SU-DHL-6 (cell line): ENCODE results near the gene MEF2A.

Experiments used
- H2AFZ ChIP-seq: fragments of 200-600 bp; sonication (generic); 2 replicates; pipeline ENCODE4 v1.6.1; 2014; ENCODE audit warnings: low read depth, mild to moderate bottlenecking, moderate library complexity, mixed read lengths, antibody characterized with exemption, low read length; ENCODE audit not compliant: severe bottlenecking
- H3F3A ChIP-seq: fragments of 200-600 bp; shearing (Covaris generic); 2 replicates; pipeline ENCODE4 v1.6.0; 2016; ENCODE audit warnings: antibody characterized with exemption, mild to moderate bottlenecking; ENCODE audit not compliant: insufficient read depth
- H3K27ac ChIP-seq: fragments of 200-600 bp; sonication (generic); 2 replicates; pipeline ENCODE4 v1.5.1; 2016; ENCODE audit warnings: low read depth, mild to moderate bottlenecking, low read length, moderate library complexity, mixed read lengths
- H3K27me3 ChIP-seq: fragments of 200-600 bp; sonication (generic), shearing (Covaris generic); 2 replicates; pipeline ENCODE4 v1.6.0; 2014; ENCODE audit warnings: mild to moderate bottlenecking, low read length
- H3K36me3 ChIP-seq: fragments of 200-600 bp; sonication (generic); 2 replicates; pipeline ENCODE4 v1.6.1; 2014; ENCODE audit warnings: mild to moderate bottlenecking, low read length, mixed read lengths
- H3K4me2 ChIP-seq: fragments of 300-600, 200-600 bp; shearing (Covaris generic), sonication (generic); 2 replicates; pipeline ENCODE4 v1.6.0; 2014; ENCODE audit warnings: low read length, low read depth, mild to moderate bottlenecking; ENCODE audit not compliant: poor library complexity, severe bottlenecking
- H3K4me3 ChIP-seq: fragments of 200-600 bp; sonication (generic); 2 replicates; pipeline ENCODE4 v1.5.1; 2014; ENCODE audit warnings: antibody characterized with exemption, low read length, mild to moderate bottlenecking, mixed read lengths; ENCODE audit not compliant: insufficient read depth, poor library complexity, severe bottlenecking
- H3K79me2 ChIP-seq: fragments of 200-600 bp; sonication (generic); 2 replicates; pipeline ENCODE4 v1.6.1; 2014; ENCODE audit warnings: mild to moderate bottlenecking, low read length, moderate library complexity; ENCODE audit not compliant: insufficient read depth
- H3K9ac ChIP-seq: fragments of 200-600 bp; sonication (generic); 2 replicates; pipeline ENCODE4 v1.7.0; 2014; ENCODE audit warnings: mild to moderate bottlenecking, low read length
- H3K9me2 ChIP-seq: fragments of 200-600 bp; sonication (generic); replicated peaks from 2 replicates; pipeline ENCODE4 v1.6.1; 2014; ENCODE audit warnings: low read length; ENCODE audit not compliant: insufficient read depth
- H3K9me3 ChIP-seq: fragments of 200-600 bp; sonication (generic); 2 replicates; pipeline ENCODE4 v1.6.1; 2014; ENCODE audit warnings: low read length, mixed read lengths; ENCODE audit not compliant: insufficient read depth
- H4K20me1 ChIP-seq: fragments of 200-600 bp; sonication (generic); 2 replicates; pipeline ENCODE4 v1.6.1; 2014; ENCODE audit warnings: low read depth, mild to moderate bottlenecking, antibody characterized with exemption, low read length, moderate library complexity, mixed read lengths
- EZH2phosphoT487 ChIP-seq: fragments of 200-600 bp; sonication (generic), shearing (Covaris generic); conservative IDR thresholded peaks from 2 replicates; pipeline ENCODE4 v1.6.1; 2018; ENCODE audit warnings: mild to moderate bottlenecking, antibody characterized with exemption, low read length, moderate library complexity, mixed read lengths
- TF ChIP-seq, protein P1 (sequence below): fragments of 200-600 bp; sonication (generic); IDR thresholded peaks from one replicate; pipeline ENCODE4 v1.5.1; 2017; ENCODE audit warnings: antibody characterized with exemption, mild to moderate bottlenecking, low read length, moderate library complexity; ENCODE audit not compliant: insufficient read depth, poor library complexity, severe bottlenecking

The MEF2A gene

GRCh38 chr15:99682455-99682854 lies 116.7 kb downstream of the MEF2A start:
- H3K36me3 ChIP-seq = peaks cover 30% of the 10 kb centered on the region

DNA sequence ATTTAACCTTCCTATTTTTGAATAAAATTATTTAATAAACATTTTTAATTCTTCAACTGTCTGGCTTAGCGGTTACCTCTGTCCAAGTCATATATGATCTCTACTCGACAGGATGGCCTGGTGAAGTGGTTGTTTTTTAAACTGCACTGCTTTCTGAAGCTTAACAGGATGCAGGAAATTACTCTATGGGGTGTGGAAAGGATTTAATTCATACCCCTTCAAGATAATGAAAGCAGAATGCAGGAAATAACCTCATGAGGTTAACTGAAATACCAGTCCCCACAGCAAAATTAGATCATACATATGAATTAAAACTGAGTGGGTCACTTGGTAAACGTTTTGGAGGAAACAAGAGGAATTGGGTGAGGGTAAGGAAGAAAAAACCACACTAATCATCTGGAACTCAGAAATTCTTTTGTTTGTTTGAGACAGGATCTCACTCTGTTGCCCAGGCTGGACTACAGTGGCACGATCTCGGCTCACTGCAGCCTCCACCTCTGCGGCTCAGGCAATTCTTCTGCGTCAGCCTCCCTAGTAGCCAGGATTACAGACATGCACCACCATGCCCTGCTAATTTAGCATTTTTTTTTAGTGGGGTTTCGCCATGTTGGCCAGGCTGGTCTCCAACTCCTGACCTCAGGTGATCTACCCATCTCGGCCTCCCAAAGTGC lies 117.4 kb downstream of the MEF2A start:
- TF ChIP-seq EZH2phosphoT487 = no peak
- TF ChIP-seq, protein P1, sequence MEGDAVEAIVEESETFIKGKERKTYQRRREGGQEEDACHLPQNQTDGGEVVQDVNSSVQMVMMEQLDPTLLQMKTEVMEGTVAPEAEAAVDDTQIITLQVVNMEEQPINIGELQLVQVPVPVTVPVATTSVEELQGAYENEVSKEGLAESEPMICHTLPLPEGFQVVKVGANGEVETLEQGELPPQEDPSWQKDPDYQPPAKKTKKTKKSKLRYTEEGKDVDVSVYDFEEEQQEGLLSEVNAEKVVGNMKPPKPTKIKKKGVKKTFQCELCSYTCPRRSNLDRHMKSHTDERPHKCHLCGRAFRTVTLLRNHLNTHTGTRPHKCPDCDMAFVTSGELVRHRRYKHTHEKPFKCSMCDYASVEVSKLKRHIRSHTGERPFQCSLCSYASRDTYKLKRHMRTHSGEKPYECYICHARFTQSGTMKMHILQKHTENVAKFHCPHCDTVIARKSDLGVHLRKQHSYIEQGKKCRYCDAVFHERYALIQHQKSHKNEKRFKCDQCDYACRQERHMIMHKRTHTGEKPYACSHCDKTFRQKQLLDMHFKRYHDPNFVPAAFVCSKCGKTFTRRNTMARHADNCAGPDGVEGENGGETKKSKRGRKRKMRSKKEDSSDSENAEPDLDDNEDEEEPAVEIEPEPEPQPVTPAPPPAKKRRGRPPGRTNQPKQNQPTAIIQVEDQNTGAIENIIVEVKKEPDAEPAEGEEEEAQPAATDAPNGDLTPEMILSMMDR = no peak
- H3K9me2 ChIP-seq = no peaks in the 10 kb centered on the region
- no peaks in the 10 kb centered on the region for H3F3A ChIP-seq
- H3K36me3 ChIP-seq = peaks cover 28% of the 10 kb centered on the region
- no peak overlapping the region for H2AFZ ChIP-seq
- H3K4me3 ChIP-seq = no peak overlapping the region
- peaks cover 13% of the 10 kb centered on the region; the same call in 1 of the 2 replicates for H3K9me3 ChIP-seq
- no peak overlapping the region for H3K4me2 ChIP-seq
- no peak overlapping the region for H3K27ac ChIP-seq
- no peaks in the 10 kb centered on the region for H4K20me1 ChIP-seq
- no peaks in the 10 kb centered on the region for H3K79me2 ChIP-seq
- H3K27me3 ChIP-seq = no peaks in the 10 kb centered on the region
- no peak overlapping the region for H3K9ac ChIP-seq

More at GRCh38 chr15:99682455-99682854, 116.7 kb downstream of the MEF2A start:
- Histone ChIP-seq H4K20me1 (no peaks in the 10 kb centered on the region), H3K4me3 (no peak overlapping the region), H3K27ac (no peak overlapping the region), H3F3A (no peaks in the 10 kb centered on the region), H2AFZ (no peak overlapping the region), H3K9me2 (no peaks in the 10 kb centered on the region), H3K9ac (no peak overlapping the region), H3K79me2 (no peaks in the 10 kb centered on the region), H3K4me2 (no peak overlapping the region), H3K27me3 (no peaks in the 10 kb centered on the region), H3K9me3 (peaks cover 13% of the 10 kb centered on the region; the same call in 1 of the 2 replicates)
- TF ChIP-seq EZH2phosphoT487 = no peak
- TF ChIP-seq, protein P1 = no peak

DNA sequence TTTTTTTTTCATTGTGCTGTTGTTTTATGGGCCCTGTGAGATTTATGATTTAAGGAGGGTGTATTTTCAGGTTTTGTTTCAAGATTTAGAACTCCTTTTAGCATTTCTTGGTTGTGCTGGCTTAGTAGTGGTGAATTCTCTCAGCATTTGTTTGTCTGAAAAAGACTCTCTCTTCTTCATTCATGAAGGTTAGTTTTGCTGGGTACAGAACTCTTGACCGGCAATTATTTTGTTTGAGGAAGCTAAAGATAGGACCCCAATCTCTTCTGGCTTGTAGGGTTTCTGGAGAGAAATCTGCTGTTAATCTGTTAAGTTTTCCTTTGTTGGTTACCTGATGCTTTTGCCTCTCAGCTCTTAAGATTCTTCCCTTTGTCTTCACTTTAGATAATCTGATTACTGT lies 120.5 kb downstream of the MEF2A start:
- Histone ChIP-seq H3K4me3 (no peak overlapping the region), H3K36me3 (peaks cover 18% of the 10 kb centered on the region)

More for the DNA sequence above, 120.5 kb downstream of the MEF2A start:
- no peaks in the 10 kb centered on the region for H3K79me2 ChIP-seq
- H3K9ac ChIP-seq = no peak overlapping the region
- no peaks in the 10 kb centered on the region for H3K9me2 ChIP-seq
- H3K27ac ChIP-seq = no peak overlapping the region
- no peaks in the 10 kb centered on the region for H4K20me1 ChIP-seq
- no peaks in the 10 kb centered on the region for H3K27me3 ChIP-seq
- H3K4me2 ChIP-seq = no peak overlapping the region
- peaks cover 13% of the 10 kb centered on the region; the same call in 1 of the 2 replicates for H3K9me3 ChIP-seq
- no peak for TF ChIP-seq EZH2phosphoT487
- TF ChIP-seq, protein P1 = no peak
- no peak overlapping the region for H2AFZ ChIP-seq
- H3F3A ChIP-seq = no peaks in the 10 kb centered on the region
